ENCODE data around the gene ROBO1. TPM values are rescaled to one million over a fixed set of nuclear protein-coding genes. Genes with fewer than 3 reads are reported as not detected.

The ROBO1 gene
- total RNA-seq, 1 experiment from 2014 or later = 35.5 TPM

DNA sequence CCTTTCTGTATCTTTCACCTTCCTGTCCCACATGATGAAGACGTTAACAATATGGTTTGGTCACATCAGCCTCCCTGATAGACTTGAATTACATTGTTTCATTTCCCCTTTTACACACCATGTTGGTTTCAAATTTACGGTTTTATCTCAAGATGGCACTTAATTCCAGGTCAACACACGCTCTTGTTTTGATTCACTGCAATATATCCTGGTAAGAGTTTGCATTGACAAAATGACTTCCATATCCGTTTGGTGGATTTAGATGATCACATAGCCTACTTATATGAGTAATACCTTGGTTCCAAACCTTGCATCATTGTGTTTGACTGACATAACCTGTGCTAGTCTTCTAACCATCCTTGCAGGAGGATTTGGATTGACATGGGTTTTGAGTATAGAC lies 499.4 kb downstream of the ROBO1 start:
- no peak for TF ChIP-seq CTCF (conservative IDR thresholded peaks at IDR 0.05; ENCODE audit: low read depth, low read length)
- H3K9me2 ChIP-seq (replicated peaks; ENCODE audit: low read length) = no peaks in the 10 kb centered on the region
- POLR2A ChIA-PET (ENCODE audit: unreplicated experiment) = no interaction called here
- no peaks in the 10 kb centered on the region for H3K36me3 ChIP-seq (ENCODE audit: low read depth, low read length)
- no peaks in the 10 kb centered on the region for H3F3A ChIP-seq (ENCODE audit: low read length, unreplicated experiment)
- no TSS peak for BruUV-seq (replicated peaks)
- no peak overlapping the region for H3K27ac ChIP-seq (ENCODE audit: low read length)
- intact Hi-C loops (cut with micrococcal nuclease) = no loop called here
- CTCF ChIA-PET = no interaction called here
- H3K79me2 ChIP-seq (ENCODE audit: low read length) = no peaks in the 10 kb centered on the region
- H3K4me3 ChIP-seq (ENCODE audit: low read length) = no peak overlapping the region
- no peak overlapping the region for H3K9ac ChIP-seq (ENCODE audit: low read length)
- H3K4me2 ChIP-seq (ENCODE audit: low read length) = no peak overlapping the region
- H2AFZ ChIP-seq (ENCODE audit: low read length) = no peak overlapping the region
- H3K4me1 ChIP-seq (ENCODE audit: insufficient read depth, low read length) = no peaks in the 10 kb centered on the region
- H3K27me3 ChIP-seq (ENCODE audit: low read length) = no peaks in the 10 kb centered on the region
- H3K9me3 ChIP-seq (ENCODE audit: low read length) = no peaks in the 10 kb centered on the region
- H4K20me1 ChIP-seq (ENCODE audit: low read length) = no peaks in the 10 kb centered on the region
- DNase-seq = no peak
- no peak for ATAC-seq

DNA sequence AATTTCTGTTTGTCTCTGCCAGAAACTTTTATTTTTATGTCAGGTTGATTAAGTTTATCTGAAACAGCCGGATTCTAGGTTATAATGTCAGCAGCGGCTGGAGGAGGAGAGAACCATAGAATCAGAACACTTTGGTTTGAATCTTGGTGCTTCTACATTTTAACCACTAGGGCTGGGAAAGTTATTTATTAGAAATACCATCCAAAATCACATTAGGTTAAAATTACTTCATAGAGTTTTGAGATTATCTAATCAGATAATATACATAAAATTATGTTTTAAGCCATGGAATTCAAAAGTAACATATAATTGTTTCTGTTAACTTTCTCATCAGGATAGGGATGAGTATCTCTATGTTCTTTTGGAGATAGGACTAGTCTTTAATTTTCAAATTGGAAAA lies 502.9 kb downstream of the ROBO1 start:
- Histone ChIP-seq H3K27ac (ENCODE audit: low read length) (no peak overlapping the region), H3K27me3 (ENCODE audit: low read length) (no peaks in the 10 kb centered on the region), H3K36me3 (ENCODE audit: low read depth, low read length) (no peaks in the 10 kb centered on the region), H2AFZ (ENCODE audit: low read length) (no peak overlapping the region), H3K9me2 (replicated peaks; ENCODE audit: low read length) (no peaks in the 10 kb centered on the region), H3K4me1 (ENCODE audit: insufficient read depth, low read length) (no peaks in the 10 kb centered on the region), H3K9ac (ENCODE audit: low read length) (no peak overlapping the region), H3K4me3 (ENCODE audit: low read length) (no peak overlapping the region), H3K9me3 (ENCODE audit: low read length) (no peaks in the 10 kb centered on the region), H3K79me2 (ENCODE audit: low read length) (no peaks in the 10 kb centered on the region), H4K20me1 (ENCODE audit: low read length) (no peaks in the 10 kb centered on the region), H3K4me2 (ENCODE audit: low read length) (no peak overlapping the region), H3F3A (ENCODE audit: low read length, unreplicated experiment) (no peaks in the 10 kb centered on the region)
- TF ChIP-seq EZH2phosphoT487 (IDR thresholded peaks at IDR 0.05; ENCODE audit: borderline replicate concordance, low read length) (no peak), CTCF (conservative IDR thresholded peaks at IDR 0.05; ENCODE audit: low read depth, low read length) (no peak; the same call in 1 of the 2 replicates), EZH2 (IDR thresholded peaks at IDR 0.05; ENCODE audit: low read length, unreplicated experiment) (no peak)
- no peak for ATAC-seq
- ChIA-PET POLR2A (ENCODE audit: unreplicated experiment) (no interaction called here), CTCF (no interaction called here)
- no peak for DNase-seq
- no TSS peak for BruUV-seq (replicated peaks)
- intact Hi-C loops (cut with micrococcal nuclease) = no loop called here

DNA sequence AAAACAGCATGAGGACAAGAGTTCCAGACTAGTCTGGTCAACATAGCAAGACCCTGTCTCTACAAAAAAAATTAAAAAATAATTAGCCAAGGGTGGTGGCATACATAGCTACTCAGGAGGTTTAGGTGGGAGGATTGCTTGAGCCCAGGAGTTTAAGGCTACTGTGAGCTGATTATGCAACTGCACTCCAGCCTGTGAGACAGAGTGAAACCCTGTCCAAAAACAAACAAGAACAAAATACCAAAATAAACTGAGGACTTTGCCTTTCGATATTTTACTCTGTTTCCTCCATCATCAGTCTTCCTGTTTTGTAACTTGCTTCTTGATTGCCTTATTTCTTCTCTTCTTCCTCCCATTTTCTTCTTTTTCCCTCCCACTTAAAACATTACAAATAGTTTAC lies 504.4 kb downstream of the ROBO1 start:
- BruUV-seq (replicated peaks) = no TSS peak
- H3K27ac ChIP-seq (ENCODE audit: low read length) = no peak overlapping the region
- intact Hi-C loops (cut with micrococcal nuclease) = no loop called here
- TF ChIP-seq EZH2phosphoT487 (IDR thresholded peaks at IDR 0.05; ENCODE audit: borderline replicate concordance, low read length) (no peak), EZH2 (IDR thresholded peaks at IDR 0.05; ENCODE audit: low read length, unreplicated experiment) (no peak), CTCF (conservative IDR thresholded peaks at IDR 0.05; ENCODE audit: low read depth, low read length) (no peak)
- ChIA-PET CTCF (no interaction called here), POLR2A (ENCODE audit: unreplicated experiment) (interaction anchor here (0.6 kb wide), 1 partner anchor 9 kb away, joined by 4 read pairs; no protein-coding TSS in a partner anchor)
- ATAC-seq (no peak), DNase-seq (no peak)
- H3K9me2 ChIP-seq (replicated peaks; ENCODE audit: low read length) = no peaks in the 10 kb centered on the region
- H3K9me3 ChIP-seq (ENCODE audit: low read length) = no peaks in the 10 kb centered on the region
- no peaks in the 10 kb centered on the region for H3K36me3 ChIP-seq (ENCODE audit: low read depth, low read length)
- no peaks in the 10 kb centered on the region for H3K79me2 ChIP-seq (ENCODE audit: low read length)
- no peaks in the 10 kb centered on the region for H4K20me1 ChIP-seq (ENCODE audit: low read length)
- no peaks in the 10 kb centered on the region for H3K27me3 ChIP-seq (ENCODE audit: low read length)
- no peak overlapping the region for H3K4me2 ChIP-seq (ENCODE audit: low read length)
- H3K4me3 ChIP-seq (ENCODE audit: low read length) = no peak overlapping the region
- H3F3A ChIP-seq (ENCODE audit: low read length, unreplicated experiment) = no peaks in the 10 kb centered on the region
- no peak overlapping the region for H3K9ac ChIP-seq (ENCODE audit: low read length)
- no peaks in the 10 kb centered on the region for H3K4me1 ChIP-seq (ENCODE audit: insufficient read depth, low read length)
- H2AFZ ChIP-seq (ENCODE audit: low read length) = no peak overlapping the region

Measured in PC-3 (cell line).